HG02571 (cell line): ENCODE results near the gene SLTM.
"Not testable (repeated sequence)": the region's sequence is repeated elsewhere in the genome, so short reads cannot be mapped to it uniquely, and the experiment has no call there.

ENCODE experiments used
- ATAC-seq: cut with Tn5 transposase; IDR thresholded peaks from one replicate; pipeline ENCODE4 v1.9.1; 2021; ENCODE audit warnings: mild to moderate bottlenecking, moderate library complexity; ENCODE audit not compliant: unreplicated experiment

The SLTM gene

DNA sequence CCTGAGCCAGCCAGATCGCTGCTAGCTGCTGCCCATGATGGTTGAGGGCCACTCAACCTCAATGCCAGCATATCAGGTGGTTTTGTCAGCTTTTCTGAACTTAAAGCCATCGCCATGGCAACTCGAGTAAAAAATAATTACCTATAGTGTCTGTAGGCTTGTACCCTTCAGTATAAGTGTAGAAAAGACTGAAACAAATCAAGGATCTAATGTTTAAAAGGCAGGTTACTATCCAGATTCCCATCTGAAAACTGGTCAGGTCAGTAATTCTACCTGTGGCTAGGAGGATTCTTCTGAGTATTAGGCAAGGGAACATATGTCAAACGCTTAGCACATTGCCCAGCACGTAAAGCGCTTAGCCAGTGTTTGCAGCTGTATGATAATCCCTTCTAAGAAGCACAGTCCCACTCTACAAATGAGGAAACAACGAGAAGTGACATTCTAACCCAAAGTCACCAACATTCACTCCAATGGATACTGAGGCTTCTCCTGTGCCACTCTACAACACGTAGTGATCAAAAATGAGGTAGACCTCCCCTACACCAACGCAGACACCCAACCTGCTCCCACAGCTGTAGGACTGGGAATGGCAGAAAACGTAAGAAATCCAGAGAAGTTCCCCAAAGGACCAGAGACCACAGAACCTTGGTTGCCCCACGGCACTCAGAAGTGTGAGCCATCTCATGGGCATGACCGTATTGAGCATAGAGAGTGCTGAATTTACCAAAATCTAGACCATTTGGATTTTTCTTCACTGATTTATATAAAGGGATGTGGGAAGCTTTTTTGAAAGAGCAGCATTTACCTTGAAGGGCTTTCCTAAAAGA lies 55.3 kb downstream of the SLTM start:
- no peak for ATAC-seq

DNA sequence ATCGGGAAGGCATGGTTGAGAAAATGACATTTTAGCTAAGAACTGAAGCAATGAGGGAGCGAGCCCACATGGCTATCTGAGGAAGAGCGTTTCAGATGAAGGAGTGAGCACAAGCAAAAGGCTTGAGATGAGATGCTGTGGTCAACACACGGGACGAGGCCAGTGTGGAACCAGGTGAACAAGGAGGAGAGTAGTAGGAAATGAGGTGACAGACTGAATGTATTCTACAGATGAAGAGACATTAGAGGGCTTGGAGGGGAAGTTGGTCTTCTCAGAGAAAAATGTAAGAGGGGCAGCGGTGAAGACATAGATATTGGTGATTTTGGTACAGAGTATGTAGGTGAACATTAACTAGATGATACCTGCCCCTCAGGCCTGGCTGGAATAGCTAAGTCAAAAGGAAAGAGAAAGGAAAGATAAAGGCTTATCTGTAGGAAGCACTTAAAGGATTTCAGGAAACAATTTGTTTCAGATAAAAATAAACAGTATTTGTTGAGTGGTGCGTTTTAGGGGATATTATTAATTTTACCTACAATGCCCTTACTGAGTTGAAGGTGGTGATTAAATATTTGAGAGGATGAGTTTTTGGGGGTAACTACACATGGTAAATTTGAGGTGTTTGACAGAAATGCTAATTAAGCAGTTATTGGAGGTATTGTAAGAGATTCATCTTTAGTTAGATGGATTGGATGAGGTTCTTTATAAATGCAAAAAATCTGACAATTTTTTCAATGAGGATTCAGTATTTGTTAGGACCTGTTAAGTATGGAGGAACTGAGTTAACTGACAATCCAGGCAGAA lies 57.0 kb downstream of the SLTM start:
- no peak for ATAC-seq

DNA sequence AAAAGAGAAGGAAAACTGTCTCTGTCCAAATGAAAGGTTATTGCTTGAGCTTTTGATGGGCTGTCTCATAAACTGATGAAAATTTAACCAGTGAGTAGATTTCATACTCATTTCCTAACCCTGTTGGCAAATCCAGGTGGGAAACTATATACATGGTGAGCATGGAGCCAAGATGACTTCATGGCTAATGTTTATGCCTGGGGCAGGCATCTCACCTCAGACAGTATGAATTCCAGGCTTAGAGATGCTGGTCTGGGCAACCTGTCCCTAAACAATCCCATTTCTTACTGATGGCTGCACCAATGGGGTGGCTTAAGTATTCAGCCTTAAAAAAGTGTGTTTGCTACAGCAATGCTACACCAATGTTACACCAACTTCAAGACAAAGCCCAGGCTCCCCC lies 58.1 kb downstream of the SLTM start:
- no peak for ATAC-seq

DNA sequence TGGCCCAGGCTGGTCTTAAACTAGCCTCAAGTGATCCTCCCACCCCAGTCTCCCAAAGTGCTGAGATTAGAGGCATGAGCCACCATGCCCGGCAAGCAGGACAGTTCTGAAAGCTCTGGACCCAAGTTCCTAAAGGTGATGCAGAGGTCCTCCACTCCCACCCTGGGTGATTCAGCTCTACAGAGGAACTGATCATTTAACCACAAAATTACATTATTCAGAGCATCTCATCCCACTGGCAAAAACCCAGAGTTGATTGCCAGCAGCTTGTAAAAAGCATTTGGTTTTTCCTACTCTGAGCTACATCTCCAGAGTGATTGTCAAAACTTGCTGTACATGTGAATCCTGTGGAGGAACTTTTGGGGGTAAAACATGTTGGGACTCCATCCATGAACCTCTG lies 60.2 kb downstream of the SLTM start:
- ATAC-seq = no peak

DNA sequence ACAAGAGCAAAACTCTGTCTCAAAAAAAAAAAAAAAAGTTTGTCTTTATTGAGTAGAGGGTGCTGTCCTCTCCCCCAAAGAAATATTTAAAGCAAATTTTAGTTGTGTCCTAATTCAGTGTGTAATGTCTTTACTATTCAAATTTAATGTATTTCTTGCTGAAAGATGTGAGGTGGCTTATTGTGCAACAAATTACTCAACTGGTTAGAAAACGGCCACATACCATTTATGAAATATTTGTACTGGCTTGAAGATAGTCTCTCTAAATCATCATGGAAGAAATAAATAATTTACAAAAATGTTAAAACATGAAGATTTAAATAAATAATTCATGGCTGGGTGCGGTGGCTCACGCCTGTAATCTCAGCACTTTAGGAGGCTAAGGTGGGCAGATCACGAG lies 63.0 kb downstream of the SLTM start:
- ATAC-seq = no peak

DNA sequence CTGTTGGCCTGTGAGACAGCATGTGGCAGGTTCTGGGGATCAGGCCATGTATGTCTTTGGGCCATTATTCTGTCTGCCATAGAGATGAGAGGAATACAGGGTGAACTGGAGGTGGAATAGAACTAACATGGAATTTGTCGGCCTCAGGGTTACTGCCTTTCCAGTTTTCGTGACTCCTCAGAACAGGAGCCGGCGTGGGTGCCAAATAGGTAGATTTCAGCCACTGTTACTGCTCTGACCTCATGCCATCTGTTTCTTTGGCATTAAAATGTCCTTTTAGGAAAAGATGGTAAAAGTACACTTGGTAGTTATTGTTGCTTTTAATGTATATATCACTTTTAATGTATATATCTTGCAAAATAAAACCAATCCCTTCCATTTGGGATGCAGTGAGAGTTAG lies 65.6 kb downstream of the SLTM start:
- ATAC-seq = no peak

DNA sequence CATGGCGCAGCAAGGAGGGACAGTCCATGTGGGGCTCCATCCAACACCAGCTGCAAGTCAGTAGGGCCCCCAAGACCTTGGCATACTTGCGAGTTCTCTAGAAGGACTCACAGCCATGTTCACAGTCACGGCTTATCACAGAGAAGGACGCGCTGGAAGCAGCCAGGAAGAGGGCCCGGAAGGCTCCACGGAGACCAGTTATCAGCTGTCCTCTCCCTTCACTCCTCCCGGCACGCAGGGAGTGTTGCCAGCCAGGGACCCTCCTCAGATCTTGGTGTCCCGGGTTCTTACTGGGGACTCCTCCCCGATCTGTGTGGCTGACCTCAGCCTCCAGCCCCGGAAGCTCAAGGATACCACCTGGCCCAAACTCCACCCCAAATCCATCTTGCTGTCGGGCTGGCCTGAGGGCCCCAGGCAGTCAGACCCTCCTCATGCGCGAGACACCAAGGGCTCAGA lies 68.0 kb downstream of the SLTM start:
- ATAC-seq = no peak

DNA sequence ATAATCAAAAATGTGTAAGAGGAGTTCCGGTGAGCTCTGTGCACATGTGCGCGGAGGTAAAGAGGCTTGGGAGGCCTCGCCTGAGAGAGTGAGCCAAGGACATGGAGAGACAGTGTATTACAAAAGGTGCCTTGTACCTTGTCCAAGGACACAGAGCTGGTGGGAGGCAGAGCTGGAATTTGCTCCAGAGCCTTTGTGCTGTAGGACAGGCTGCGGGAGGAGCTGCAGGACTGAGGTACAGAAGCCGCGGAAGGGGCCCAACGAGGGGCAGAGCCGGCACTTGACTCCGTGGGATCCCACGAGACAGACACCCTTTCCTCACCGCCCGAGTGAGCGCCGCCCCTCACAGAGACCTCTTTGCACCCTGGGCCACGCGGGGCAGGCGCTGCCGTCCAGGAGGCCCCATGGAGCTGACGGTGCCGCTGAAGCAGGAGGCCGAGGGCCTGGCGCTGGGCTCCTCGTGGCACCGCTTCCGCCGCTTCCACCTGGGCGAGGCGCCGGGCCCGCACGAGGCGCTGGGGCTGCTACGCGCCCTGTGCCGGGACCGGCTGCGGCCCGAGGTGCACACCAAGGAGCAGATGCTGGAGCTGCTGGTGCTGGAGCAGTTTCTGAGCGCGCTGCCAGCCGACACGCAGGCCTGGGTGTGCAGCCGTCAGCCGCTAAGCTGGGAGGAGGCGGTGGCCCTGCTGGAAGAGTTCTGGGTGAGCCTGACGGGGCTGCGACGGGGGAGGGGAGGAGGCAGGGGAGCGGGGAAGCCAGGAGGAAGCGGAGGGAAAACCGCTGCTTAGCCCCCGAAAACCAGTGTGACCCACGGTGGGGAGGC lies 68.7 kb downstream of the SLTM start:
- ATAC-seq = no peak

DNA sequence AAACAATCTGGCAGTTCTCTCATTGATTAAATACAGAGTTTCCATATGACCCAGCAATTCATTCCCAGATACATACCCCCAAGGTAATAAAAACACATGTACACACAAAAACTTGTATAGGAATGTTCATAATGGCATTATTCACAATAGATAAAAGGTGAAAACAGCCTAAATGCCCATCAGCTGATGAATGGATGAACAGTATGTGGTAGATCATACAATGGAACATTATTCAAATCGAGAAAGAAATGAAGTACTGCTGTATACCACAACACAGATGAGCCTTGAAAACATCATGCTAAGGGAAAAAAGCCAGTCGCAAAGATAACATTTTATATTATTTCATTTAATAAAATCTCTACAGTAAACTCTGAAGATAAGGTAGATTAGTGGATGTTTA lies 71.2 kb downstream of the SLTM start:
- no peak for ATAC-seq

DNA sequence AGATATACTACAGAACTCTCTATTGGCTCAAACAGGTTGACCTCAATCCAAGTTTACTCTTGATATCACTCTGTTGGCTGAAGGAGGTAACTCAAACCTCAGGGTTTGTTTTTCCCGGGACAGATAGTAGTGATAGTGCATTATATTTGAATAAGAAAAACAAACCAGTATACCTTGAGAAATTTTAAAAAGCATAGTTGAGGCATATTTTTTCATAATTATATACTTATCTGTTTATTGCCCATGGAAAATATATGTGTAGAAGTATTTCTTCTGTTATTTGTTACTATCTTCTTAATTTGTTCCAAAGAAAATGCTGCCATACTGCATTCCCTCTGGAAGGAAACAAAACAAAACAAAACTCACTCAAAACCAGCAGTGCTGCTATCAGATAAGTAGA lies 76.9 kb downstream of the SLTM start:
- not testable (repeated sequence) for ATAC-seq

DNA sequence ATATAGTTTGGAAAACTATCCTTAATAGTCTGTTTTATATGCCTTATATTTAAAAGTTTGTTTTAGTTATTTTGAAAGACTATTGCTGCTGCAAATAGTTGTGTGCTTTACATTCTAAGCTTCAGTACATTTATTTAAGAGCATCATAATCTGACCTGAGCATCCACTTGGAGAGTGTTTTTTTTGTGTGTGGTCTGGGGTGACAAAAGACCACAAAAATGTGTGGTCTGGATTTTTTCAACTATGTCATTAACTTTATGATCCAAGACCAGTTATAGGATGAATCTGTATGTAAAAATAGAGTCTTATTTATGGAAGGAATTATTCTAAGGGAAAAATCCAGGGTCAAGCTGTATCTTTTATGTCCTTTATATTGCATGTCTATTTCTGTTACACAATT lies 77.4 kb downstream of the SLTM start:
- ATAC-seq = no peak

DNA sequence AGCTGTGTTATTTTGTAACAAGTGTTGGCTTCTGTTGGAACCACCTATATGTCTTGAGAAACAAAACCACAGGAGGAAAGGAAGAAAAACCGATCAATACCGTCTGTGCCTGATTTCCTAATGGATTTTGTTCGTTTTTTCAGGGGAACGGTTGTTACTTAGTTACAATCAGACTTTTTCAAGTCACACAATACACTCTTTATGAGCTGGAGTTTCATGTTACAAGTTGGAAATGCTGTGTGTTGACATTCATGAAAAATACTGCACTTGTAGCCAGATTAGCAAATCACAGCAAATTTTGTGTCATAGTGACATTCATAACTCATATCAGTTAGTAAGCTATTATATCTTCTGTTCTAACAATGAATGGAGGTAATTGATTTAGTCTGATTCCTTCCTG lies 78.9 kb downstream of the SLTM start:
- no peak for ATAC-seq

DNA sequence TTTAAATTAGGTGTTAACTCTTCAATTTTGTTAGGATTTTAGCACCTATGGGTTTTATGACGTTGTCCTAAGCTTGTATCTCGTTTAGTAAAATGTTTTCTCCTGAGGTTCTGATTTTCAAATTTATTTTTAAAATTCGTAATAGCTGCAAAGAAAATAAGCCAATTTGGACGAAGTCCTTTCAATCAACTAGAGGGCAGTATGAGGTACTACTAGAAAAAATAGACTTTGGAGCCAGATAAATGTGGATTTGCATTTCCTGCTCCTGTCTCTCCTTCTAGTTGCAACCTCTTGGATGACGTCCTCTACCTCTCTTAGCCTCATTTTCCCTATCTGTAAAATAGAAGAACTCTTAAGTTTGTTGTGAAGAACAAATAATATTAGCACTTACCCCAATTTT lies 81.1 kb downstream of the SLTM start:
- ATAC-seq = no peak

DNA sequence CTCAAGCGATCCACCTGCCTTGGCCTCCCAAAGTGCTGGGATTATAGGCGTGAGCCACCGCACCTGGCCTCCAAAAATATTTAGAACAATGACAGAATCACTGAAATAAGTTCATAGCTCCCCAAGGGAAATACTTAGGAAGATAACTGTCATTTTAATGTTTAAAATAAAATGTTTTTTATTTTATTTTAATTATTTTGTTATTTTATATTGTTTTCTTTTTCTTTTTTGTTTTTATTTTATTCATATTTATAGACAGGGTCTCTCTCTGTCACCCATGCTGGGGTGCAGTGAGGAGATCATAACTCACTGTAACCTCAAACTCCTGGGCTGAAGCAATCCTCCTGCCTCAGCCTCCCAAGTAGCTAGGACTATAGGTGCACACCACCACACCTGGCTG lies 82.3 kb downstream of the SLTM start:
- not testable (repeated sequence) for ATAC-seq

DNA sequence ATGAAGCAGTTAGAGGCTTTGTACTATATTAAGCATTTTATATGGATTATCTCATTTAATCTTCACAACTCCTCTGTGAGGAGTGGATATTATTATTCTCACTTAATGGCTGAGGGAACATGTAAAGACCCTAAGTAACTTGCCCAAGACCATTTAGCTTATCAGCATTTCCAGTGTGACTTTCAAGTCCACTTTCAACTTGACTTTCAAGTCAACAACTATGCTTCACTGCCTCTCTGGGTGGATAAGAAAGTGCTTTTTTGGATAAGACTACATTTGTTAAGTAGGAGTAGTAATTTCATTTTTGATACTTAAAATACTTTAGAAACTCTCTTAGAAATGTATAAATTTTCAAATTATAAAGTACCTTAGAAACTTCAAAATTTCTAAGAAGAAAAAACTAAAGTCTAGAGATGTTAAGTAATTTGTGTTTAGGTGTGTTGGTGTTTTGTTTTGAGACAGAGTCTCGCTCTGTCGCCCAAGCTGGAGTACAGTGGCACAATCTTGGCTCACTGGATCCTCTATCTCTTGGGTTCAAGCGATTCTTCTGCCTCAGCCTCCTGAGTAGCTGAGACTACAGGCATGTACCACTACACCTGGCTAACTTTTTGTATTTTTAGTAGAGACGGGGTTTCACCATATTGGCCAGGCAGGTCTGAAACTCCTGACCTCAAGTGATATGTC lies 90.6 kb downstream of the SLTM start:
- ATAC-seq = no peak

DNA sequence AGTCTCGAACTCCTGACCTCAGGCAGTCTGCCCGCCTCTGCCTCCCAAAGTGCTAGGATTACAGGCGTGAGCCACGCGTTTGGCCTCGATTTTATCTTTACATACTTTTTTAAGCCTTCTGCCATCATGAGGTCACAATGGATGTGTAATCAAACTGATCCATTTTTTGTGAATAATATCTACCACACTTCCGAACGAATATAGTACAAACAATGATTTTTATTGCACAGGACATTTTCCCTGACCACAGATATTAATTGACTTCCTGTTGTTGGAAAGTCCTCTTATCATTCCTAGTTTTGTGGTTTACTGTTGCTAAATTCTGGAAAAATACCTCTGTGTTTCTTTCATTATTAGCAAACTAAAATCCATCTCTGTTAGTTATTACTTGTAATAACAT lies 93.4 kb downstream of the SLTM start:
- no peak for ATAC-seq

DNA sequence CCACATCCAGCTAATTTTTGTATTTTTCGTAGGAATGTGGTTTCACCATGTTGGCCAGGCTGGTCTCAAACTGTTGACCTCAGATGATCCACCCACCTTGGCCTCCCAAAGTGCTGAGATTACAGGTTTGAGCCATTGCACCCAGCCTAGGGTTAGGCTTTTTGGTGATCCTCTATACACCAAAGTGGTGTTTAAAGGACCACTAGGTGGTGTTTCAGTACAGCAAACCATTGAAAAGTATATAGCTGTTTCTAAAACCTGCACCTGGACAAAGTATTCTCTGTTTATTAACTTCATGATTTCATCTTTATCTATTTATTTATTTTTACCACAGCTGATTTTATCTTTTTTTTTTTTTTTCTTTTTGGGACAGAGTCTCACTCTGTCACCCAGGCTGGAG lies 94.0 kb downstream of the SLTM start:
- ATAC-seq = no peak

DNA sequence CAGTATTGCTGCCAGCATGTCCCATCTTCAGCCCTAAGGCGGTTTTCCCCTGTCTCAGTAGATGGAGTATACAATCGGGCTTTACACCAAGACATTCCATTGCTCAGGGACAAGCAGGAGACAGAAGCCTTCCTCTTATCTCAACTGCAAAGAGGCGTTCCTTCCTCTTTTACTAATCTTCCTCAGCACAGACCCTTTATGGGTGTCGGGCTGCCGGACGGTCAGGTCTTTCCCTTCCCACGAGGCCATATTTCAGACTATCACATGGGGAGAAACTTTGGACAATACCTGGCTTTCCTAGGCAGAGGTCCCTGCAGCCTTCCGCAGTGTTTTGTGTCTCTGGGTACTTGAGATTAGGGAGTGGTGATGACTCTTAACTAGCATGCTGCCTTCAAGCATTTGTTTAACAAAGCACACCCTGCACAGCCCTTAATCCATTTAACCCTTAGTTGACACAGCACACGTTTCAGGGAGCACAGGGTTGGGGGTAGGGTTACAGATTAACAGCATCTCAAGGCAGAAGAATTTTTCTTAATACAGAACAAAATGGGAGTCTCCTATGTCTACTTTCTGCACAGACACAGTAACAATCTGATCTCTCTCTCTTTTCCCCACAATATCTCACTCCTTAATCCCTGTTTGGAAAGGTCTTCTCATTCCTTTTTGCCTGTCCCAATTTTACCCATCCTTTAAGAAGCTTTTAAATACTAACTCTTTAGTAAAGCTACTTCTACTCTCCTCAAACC lies 99.6 kb downstream of the SLTM start:
- not testable (repeated sequence) for ATAC-seq

DNA sequence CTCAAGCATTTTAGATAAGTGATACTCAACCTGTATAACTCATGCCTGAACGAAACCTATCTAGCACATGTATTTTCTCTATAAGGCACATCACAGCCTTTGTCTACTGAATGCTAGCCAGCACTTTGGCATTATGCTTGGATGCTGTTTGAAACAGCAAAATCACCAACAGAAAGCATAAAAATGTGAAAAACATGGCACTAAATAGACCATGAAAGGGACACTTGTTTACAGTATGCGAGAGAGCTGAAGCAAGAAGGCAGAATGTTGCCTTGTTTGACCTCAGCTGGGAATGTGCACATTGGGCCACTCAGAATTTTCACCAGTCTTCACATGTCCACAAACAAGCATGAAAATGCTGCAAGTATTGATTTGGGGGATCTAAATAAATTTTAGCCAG lies 102.9 kb downstream of the SLTM start:
- ATAC-seq = no peak
